ENCODE results near the gene NGF.
"Not testable (repeated sequence)": the region's sequence is repeated elsewhere in the genome, so short reads cannot be mapped to it uniquely, and the experiment has no call there.

The NGF gene

GRCh38 chr1:115337633-115338456, at the start of gene NGF:
Gene NGF, minus strand, starts transcription at chr1:115338249. Its CDS starts 51,454 bp downstream, at chr1:115286795.
- DNase-seq: no peak

- DNase-seq: not testable (repeated sequence)
Measured at GRCh38 chr1:115383455-115383854, 45.4 kb upstream of the NGF start.

- no peak for DNase-seq
Measured at GRCh38 chr1:115379943-115380342, 41.9 kb upstream of the NGF start.

DNA sequence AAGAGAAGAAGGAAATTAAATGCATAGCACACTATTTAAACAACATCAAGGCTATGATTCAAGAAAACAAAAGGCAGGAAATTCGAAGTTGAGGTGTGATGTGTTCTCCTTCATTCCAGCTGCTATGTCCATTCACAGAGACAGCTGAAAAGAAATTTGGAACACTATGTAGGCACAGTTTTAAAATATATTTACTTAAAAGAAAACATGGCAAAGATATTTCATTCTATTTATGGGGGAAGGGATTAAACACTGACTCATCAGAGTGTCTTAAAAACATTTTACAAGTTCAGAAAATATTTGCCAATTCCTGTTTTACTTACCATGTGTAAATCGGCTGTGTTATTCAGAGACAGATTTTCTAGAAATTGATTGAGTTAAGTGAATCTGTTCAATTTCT, 39.4 kb upstream of the NGF start:
- no peak for DNase-seq

DNA sequence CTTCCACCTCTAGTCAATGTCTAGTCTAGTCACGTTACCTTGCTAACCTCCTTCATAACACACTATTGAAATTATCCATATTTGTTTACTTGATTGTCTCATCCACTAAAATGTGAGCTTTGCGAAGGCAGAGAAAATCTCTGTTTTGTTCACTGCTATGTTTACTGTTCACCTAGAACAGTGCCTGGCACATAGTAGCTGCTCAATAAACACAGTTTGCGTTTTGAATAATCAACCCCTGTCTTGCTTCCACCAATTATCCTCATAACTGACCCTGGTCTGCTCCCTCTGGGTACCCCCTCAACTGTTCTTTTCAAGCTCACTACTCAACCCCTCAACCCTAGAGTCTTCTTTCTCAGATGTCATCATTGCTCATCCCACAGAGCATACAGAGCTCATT, 36.5 kb upstream of the NGF start:
- DNase-seq: no peak

DNA sequence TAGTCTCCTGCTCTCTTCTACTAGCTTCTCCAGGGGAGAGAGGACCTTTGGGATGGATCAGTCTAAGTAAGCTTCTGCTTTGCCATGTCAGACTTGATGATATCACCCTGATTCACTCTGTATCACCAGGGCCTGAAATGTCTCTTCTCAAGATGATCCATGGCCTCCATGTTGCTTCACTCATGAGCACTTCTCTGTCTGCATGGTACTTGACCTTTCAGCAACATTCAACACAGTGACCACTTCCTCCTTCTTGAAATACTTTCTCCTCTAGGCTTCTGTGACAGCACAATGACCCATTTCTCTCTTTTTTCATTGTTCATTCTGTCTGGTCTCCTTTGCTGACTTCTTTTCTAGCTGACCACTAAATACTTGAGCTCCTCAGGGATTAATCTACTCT, 35.3 kb upstream of the NGF start:
- no peak for DNase-seq

GRCh38 chr1:115365738-115366137, 27.7 kb upstream of the NGF start:
- DNase-seq: no peak

GRCh38 chr1:115364780-115365155, 26.7 kb upstream of the NGF start:
- no peak for DNase-seq

DNA sequence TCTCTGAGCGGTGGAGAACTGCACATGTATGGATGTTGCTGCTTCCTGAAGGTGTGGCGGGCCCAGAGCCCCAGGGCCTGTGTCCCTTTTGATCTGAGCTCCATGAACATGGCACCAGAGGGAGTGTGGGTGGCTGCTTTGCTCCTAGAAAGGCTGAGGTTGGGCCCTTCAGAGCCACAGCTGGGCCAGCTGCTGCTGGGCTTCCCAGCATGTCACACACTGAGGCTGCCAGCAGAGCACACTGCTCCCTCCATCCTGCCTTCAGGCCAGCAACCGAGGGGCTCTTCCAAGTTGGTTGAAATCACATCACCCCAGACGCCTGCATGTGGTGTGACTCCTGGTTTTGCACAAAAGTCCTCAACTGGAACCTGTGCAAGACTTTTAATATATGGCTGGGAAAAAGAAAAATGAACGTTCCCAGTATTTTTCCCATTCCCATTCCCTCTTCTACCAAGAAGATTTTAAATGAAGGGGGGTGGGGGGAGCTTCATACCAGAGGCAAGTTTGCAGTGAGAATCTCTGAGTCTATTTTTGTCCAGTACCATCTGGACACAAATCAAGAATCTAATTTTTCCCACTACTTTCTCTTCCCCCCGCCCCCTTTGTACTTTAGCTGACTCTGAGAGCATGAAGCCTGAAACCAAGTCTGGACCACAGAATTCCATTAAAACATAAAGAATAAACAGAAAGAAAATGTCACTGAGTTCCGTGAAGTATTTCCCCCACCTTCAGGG, 26.2 kb upstream of the NGF start:
- DNase-seq: no peak

GRCh38 chr1:115363171-115363570, 25.1 kb upstream of the NGF start:
- DNase-seq: no peak

GRCh38 chr1:115360505-115361129, 22.6 kb upstream of the NGF start:
- not testable (repeated sequence) for DNase-seq

DNA sequence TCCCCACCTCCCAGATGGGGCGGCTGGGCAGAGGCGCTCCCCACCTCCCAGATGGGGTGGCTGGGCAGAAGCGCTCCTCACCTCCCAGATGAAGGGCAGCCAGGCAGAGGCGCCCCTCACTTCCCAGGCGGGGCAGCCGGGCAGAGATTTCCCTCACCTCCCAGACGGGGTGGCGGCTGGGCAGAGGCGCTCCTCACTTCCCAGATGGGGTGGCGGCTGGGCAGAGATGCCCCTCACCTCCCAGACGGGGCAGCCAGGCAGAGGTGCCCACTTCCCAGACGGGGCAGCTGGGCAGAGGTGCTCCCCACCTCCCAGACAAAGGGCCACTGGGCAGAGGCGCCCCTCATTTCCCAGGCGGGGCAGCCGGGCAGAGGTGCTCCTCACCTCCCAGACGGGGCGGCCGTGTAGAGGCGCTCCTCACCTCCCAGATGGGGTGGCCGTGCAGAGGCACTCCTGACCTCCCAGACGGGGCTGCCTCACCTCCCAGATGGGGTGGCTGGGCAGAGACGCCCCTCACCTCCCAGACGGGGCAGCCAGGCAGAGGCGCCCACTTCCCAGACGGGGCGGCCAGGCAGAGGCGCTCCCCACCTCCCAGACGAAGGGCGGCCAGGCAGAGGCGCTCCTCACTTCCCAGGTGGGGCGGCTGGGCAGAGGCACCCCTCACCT, 21.9 kb upstream of the NGF start:
- not testable (repeated sequence) for DNase-seq

- no peak for DNase-seq
Measured at GRCh38 chr1:115356356-115356755, 18.3 kb upstream of the NGF start.

DNA sequence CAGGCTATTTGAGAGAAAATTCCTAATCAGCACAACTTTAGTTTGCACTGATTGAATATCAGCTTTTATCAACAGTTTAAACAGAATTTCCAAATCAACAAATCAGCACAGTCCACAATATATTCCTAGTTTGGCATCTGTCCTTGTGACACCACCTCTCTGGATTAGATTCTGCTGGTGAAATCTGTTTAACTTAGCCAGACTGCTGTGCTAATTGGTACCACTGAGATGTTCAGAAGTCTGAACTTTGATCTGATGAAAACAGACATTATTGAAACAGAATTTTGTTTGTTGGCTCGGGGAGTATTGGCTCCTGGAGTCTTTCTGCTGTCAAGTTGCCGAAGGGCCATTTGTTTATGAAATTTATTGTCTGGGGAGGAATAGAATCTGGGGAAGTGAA, 17.0 kb upstream of the NGF start:
- DNase-seq: no peak

DNA sequence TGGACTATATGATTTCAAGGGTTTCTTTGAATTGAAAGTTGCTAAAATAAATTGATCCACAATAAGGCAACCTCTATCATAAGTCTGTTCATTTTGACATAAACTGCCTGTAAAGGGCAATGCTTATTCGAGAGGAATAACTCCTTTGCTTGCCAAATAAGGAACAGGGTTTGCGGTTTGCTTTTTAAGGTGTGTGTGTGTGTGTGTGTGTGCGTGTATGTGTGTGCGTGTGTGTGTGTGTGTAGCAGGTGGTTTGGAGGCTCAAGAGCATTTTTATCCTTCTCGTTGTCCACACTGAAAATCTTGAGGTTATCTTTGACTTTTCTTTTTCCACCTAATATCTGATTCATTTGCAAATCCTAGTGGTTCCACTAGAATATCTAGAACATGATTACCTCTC, 13.1 kb upstream of the NGF start:
- DNase-seq: no peak

DNA sequence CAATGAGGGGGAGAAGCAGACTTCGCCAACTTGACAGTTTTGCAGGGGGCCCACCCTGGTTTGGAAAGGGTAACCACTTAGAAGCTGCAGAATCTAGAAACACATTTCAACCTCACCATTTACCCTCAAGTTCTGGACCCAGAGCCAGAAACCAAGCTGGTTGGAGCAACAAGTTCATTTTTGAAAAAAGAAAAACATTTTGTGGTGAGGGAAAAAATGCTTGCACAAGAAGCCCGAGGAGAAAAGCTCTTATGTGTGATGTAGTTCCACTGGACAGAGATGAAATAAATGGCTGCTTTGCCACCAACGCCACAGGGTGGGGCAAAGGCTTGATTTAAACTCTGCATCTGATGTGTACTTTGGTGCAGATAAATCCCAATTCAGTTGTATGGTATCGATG, 10.6 kb upstream of the NGF start:
- DNase-seq: no peak

DNA sequence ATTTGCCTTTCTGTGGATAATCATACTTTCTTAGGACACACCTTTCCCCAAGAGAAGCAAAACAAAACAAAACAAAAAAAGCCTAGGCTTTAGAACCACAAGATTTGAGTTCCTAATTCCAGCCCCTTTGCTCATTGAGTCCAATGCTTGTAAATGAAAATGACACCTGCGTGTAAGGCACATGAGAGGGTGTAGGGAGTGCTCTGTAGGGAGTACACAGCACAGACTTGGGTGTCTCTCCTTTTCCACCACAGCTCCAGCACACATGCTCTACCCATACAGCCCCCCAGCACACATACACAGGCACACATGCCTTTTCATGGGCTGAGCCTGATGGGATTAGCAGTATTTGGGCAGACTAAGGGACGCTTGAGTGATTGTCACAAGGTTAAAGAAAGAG, 9.2 kb upstream of the NGF start:
- no peak for DNase-seq

DNA sequence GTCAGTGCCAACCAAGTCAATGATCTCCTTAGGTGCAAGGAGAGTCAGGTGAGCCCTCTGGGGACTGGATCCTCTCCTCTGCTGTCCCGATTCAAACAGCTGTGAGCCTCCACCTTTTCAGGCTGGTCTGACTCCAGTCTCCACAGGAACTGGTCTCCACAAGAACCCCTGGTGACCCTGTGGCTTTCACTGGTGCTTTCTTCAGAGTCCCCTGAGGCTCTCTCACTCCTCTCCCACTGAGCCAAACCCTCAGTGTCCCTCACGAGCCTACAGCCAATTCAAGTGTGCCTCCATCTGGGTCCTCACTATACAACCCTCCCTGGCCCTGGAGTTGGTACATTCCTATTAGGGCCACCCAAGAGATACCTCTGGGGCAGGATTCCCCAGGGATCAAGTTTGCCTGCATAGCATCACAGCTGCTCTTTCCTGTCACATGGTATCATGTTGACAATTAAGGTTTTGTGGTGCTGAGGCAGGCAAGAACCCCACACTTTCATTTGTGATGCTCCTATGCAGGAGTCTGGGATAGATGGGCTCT, 5.2 kb upstream of the NGF start:
- DNase-seq: no peak

DNA sequence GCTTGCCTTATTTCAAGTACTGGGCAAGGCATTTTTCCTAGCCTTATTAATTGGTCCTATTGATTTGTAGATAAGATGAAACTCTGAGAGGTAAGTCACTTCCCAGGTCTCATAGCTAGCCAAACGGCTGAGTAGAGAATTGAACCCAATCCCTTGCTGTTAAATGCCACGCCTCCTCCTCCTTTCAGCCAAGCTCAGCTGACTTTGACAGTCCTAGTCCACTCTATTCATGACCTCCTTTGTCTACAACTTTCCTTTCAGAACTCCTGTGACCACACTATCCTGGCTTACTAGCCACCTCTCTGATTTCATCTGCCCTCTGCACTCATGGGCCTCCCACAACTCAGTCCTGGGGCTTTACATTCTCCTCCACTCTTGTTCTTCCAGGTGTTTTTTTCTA, 3.9 kb upstream of the NGF start:
- no peak for DNase-seq

- DNase-seq: no peak
Measured at GRCh38 chr1:115340879-115341278, 2.8 kb upstream of the NGF start.

GRCh38 chr1:115338457-115338820, 390 bp upstream of the NGF start:
- no peak for DNase-seq

- no peak for DNase-seq
Measured at GRCh38 chr1:115337276-115337632, 795 bp downstream of the NGF start.

DNA sequence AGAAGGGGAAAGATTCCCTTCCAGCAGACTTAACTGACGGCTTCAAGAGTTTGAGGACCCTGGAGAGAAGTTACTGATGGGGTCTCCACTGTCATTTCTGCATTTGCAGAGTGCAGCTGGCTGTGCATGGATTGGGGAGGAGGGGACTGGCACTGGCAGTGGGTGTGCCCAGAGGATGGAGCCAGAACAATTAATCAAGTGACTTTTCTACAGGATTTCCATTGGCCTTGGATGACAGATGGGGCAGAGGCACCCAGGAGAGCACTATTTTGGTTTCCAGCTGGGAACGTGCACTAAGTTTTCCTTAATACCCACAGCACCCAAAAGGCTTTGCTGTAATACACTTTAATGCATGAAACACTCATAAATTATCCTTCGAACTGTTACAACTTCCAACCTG, 1.3 kb downstream of the NGF start:
- DNase-seq: no peak

Data from stimulated activated CD4-positive, alpha-beta T cell treated with anti-CD3 and anti-CD28 coated beads, Interleukin-4, amount 100 ng/mL, for 4 hours (primary cell).